ENCODE measurements around the gene AHRR.

The AHRR gene

DNA sequence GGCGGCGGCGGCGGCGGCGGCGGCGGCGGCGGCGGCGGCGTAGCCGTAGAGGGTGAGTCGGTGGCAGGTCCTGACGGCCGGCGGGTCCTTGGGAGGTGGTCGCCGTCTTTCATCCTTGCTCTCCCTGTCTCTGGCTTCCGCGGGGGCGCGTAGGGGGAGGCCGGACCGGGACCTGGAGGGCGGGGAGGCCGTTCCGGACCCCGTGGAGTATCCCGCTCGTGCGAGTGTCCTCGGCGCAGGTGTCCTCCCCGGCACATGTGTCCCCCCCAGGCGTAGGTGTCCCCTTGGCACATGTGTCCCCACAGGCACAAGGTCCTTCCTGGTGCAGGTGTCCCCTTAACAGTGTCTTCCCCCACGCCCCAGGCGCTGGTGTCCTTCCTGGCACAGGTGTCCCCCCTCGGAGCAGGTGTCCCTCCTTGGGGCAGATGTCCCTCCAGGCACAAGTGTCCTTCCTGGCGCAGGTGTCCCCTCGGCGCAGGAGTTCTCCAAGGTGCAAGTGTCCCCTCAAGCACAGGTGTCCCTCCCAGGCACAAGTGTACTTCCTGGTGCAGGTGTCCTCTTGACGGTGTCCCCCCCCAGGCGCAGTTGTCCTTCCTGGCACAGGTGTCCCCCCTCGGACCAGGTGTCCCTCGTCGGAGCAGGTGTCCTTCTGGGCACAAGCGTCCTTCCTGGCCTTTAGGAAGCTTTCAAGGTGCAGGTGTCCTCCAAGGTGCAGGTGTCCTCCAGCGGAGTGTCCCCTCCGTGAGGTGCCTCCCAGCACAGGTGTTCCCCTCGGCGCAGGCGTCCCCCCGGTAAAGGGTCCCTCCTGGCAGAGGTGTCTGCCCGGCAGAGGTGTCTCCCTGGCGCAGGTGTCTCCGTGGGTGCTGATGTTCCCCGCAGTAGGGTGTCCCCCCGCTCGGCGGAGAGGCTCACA, 122.0 kb downstream of the AHRR start:
- no peak for DNase-seq (ENCODE audit: low read depth)

GRCh38 chr5:444226-444625, 122.7 kb downstream of the AHRR start:
- DNase-seq (ENCODE audit: low read depth), result no peak

- no peak for DNase-seq (ENCODE audit: low read depth)
Measured at GRCh38 chr5:445591-445990, 124.1 kb downstream of the AHRR start.

- DNase-seq (ENCODE audit: low read depth), result peak; percentile 20
Measured at GRCh38 chr5:446066-446882, 124.8 kb downstream of the AHRR start.

DNA sequence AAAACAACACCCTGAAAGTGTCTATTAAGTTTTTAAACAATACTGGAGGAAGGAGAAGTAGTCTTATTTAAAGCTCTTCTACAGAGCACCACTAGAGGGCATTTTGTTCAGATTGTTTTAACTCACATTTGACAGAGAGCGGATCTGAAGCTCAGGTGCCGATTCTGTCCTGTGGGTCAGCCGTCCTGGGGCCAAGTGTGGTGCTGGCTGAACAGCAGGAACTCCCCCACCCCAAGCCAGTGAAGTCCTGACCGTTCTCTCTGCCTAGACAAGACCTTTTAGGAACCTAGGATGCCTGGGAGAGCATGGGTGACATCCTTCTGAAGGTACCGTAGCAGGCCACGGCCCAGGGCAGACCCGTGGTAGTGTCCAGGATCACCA, 125.4 kb downstream of the AHRR start:
- peak; percentile 47 for DNase-seq (ENCODE audit: low read depth)

DNA sequence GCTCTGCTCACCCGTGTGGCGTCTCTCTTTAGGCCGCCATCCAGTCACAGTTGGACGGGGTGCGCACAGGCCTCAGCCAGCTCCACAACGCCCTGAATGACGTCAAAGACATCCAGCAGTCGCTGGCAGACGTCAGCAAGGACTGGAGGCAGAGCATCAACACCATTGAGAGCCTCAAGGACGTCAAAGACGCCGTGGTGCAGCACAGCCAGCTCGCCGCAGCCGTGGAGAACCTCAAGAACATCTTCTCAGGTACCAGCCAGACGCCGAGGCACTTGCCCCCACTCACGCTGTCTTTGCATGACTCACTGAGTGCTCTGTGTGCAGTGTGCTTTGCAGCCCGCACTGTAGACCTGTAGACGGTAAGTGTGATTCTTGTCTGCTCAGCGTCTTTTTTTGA, 126.0 kb downstream of the AHRR start:
- no peak for DNase-seq (ENCODE audit: low read depth)

DNA sequence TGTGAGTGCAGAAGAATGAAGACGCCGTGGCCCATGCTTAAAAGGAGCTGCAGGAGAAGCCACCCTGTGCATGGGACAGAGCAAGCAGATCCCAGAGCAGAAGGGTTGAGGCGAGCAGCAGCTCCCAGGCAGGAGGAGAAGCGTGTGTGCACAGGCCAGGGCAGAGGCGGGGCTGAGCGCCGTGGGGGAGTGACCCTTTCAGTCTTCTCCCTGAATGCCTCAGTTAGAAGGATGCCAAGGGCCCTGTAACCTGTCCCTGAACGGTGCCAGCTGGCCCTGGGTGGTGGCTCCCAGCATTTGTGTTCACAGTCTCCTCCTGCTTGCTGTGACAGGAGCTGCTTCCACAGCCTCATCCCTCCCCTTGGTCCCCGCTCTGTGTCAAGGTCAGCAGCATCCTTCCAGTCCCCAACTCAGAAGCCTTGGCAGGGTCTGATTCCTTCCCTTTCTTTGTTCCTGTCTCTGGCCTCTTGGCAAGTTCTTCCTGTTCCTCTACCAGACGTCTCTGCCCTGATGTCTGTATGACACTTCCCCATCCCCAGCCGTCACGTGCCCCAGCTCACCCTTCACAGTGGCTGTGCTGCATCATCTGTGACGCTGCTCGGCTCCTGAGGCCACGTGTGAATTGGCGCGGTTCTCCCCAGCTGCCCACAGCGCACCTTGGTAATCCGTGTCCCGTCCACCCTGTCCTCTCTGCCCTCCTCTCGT, 126.7 kb downstream of the AHRR start:
- no peak for DNase-seq (ENCODE audit: low read depth)

- DNase-seq (ENCODE audit: low read depth), result no peak
Measured at GRCh38 chr5:448766-449090, 127.2 kb downstream of the AHRR start.

DNA sequence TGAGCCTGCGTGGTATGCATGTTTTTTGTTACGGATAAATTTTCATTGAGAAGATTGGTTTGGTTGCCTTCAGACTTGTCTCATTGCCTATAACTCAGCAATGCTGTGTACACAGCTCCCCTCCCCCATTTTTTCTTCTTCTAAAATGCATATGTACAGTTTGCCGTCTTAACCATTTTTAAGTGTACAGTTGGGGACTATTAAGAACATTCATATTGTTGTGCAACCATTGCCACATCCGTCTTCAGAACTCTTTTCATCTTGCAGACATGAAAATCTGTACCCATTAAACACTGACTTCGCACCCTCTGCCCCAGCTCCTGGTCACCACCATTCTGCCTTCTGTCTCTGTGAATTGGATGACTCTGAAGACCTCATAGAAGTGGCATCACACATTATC, 127.6 kb downstream of the AHRR start:
- DNase-seq (ENCODE audit: low read depth), result no peak

GRCh38 chr5:451587-452458, 130.3 kb downstream of the AHRR start:
- DNase-seq (ENCODE audit: low read depth), result no peak

DNA sequence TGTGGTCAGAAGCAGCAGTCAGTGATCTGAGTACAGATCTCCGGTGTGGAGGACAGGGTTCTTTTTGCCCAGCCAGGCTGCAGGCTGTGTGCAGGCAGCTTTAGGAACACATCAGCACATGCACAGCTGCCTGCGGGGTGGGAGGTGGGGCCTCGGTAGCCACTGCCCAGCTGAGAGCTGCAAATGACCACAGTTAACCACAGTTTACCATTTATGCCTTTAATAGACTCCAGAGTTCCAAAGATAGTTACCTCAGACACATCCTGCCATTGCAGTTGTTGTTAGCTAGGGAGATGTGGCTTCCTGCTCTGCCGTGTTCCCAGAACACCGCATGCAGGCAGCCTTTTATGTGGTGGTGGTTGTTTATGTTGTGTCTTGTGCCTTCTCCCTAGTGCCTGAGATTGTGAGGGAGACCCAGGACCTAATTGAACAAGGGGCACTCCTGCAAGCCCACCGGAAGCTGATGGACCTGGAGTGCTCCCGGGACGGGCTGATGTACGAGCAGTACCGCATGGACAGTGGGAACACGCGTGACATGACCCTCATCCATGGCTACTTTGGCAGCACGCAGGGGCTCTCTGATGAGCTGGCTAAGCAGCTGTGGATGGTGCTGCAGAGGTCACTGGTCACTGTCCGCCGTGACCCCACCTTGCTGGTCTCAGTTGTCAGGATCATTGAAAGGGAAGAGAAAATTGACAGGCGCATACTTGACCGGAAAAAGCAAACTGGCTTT, 131.6 kb downstream of the AHRR start:
- no peak for DNase-seq (ENCODE audit: low read depth)

DNA sequence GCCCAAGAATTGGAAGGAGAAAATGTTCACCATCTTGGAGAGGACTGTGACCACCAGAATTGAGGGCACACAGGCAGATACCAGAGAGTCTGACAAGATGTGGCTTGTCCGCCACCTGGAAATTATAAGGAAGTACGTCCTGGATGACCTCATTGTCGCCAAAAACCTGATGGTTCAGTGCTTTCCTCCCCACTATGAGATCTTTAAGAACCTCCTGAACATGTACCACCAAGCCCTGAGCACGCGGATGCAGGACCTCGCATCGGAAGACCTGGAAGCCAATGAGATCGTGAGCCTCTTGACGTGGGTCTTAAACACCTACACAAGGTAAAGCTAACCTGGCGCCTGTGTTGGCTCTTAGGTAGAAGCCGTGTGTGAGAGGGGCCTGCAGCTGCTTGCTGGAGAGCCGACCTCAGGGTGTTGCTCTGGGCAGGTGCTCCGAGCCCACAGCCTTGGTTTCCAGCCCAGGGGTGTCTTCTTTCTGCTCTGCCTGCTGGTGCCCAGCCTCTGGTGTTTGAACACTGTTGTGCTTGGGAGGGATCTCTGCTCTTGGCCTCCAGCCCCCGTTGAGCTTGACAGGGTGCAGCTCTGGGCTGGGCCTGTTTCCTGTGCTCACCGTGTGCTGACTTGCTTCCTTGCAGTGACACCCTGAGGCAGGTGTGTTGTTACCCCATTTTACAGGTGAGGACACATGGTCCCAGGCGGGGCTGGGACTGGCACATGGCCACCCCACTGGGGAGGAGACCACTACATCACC, 132.4 kb downstream of the AHRR start:
- DNase-seq (ENCODE audit: low read depth), result no peak

DNA sequence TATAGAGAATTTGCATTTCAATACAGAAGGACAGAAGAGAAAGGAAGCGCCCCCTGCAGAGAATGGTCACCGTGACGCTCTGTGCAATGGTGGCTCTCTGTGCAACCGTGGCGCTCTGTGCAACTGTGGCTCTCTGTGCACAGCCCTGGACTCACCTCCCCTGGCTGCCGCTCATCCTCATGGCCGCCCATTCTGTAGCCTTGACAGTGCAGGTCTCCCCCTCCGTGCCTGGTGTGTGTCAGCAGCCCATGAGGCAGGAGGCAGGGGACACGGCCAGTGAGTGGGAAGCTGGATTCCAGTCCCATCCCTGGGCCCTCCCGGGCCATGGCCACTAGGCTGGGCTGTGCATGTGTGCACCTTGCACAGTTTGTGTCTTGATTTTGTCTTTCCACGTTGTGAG, 133.4 kb downstream of the AHRR start:
- no peak for DNase-seq (ENCODE audit: low read depth)

GRCh38 chr5:455806-456205, 134.3 kb downstream of the AHRR start:
- DNase-seq (ENCODE audit: low read depth), result no peak

DNA sequence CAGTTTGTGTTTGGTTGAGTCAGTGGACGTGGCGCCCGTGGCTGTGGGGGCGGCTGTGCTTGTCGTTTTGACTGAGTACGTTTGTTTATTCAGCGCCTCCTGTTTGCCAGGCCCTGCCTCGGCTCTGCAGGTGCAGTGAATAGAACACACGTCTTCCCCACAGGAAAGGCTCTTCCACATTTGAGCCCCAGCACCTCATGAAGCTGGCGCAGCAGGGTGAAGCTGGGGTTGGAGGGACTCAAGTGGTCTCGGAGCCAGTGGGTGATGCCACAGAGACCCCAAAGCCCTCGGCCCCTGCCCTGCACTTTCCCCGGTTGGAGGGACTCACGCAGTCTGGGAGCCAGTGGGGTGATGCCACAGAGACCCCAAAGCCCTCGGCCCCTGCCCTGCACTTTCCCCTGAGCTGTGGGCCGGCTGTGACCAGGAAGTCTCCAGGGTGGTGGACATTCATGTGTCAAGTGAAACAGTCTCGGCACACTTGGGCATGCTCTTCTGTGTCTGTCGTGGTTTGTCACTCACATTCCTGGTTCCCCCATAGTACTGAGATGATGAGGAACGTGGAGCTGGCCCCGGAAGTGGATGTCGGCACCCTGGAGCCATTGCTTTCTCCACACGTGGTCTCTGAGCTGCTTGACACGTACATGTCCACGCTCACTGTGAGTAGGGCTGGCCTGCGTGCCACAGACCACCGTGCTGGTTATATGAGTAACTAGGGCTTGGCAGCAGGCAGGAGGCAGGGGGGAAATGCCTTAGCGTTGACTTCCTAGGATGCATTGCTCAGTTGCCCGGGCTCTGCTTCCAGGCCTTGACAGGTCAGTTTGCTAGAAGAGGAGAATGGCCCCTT, 135.1 kb downstream of the AHRR start:
- DNase-seq (ENCODE audit: low read depth), result no peak

- no peak for DNase-seq (ENCODE audit: low read depth)
Measured at GRCh38 chr5:457195-457961, 135.9 kb downstream of the AHRR start.

- peak; percentile 63 for DNase-seq (ENCODE audit: low read depth)
Measured at GRCh38 chr5:458547-459353, 137.2 kb downstream of the AHRR start.

All from iris pigment epithelial cell (primary cell).